Fibroblast of lung (primary cell): ENCODE data around the gene MTOR. TPM values are rescaled to one million over a fixed set of nuclear protein-coding genes. Genes with fewer than 3 reads are reported as not detected.

Experiments
- DNase-seq, 2 donors: peaks; one replicate each; pipeline versions ENCODE4 v3.0.0 to v3.0.0-alpha.2; 2010; ENCODE audit warnings: low read depth in 2 of 2
- H2AFZ ChIP-seq: 2 replicates; pipeline ENCODE4 v1.5.1; 2012; ENCODE audit warnings: low read length, control low read depth, inconsistent platforms
- H3K27ac ChIP-seq: 2 replicates; pipeline ENCODE4 v1.5.1; 2011; ENCODE audit warnings: low read length, control low read depth; ENCODE audit not compliant: insufficient read depth
- H3K27me3 ChIP-seq: 2 replicates; pipeline ENCODE4 v1.5.1; 2011; ENCODE audit warnings: mild to moderate bottlenecking, low read length; ENCODE audit not compliant: control insufficient read depth, insufficient read depth
- H3K36me3 ChIP-seq: 2 replicates; pipeline ENCODE4 v1.5.1; 2011; ENCODE audit warnings: low read length; ENCODE audit not compliant: control insufficient read depth, insufficient read depth
- H3K4me1 ChIP-seq: 2 replicates; pipeline ENCODE4 v1.5.1; 2011; ENCODE audit warnings: low read length; ENCODE audit not compliant: control insufficient read depth, insufficient read depth; ENCODE audit errors: extremely low read depth
- H3K4me2 ChIP-seq: 2 replicates; pipeline ENCODE4 v1.5.1; 2011; ENCODE audit warnings: low read length, control low read depth; ENCODE audit not compliant: insufficient read depth; ENCODE audit errors: extremely low read depth
- H3K4me3 ChIP-seq, 4 experiments: fragments of 200-600 bp in 1 of 4; sonication (generic) in 1 of 4; replicated peaks in 1 of 4; 2 replicates each; pipeline ENCODE4 v1.5.1; 2011 to 2016; ENCODE audit warnings: low read length in 4 of 4, low read depth in 3 of 4, mild to moderate bottlenecking in 3 of 4, control low read depth in 2 of 4, inconsistent platforms in 1 of 4, mixed read lengths in 1 of 4; ENCODE audit not compliant: insufficient read depth in 1 of 4; ENCODE audit errors: control extremely low read depth in 1 of 4
- H3K79me2 ChIP-seq: 2 replicates; pipeline ENCODE4 v1.5.1; 2012; ENCODE audit warnings: mild to moderate bottlenecking, low read length, inconsistent platforms; ENCODE audit not compliant: control insufficient read depth, insufficient read depth
- H3K9ac ChIP-seq: 2 replicates; pipeline ENCODE4 v1.5.1; 2011; ENCODE audit warnings: mild to moderate bottlenecking, low read length, control low read depth; ENCODE audit not compliant: insufficient read depth
- H3K9me3 ChIP-seq: 2 replicates; pipeline ENCODE4 v1.5.1; 2012; ENCODE audit warnings: low read depth, low read length; ENCODE audit not compliant: control insufficient read depth, insufficient read depth
- H4K20me1 ChIP-seq: 2 replicates; pipeline ENCODE4 v1.5.1; 2011; ENCODE audit warnings: low read length; ENCODE audit not compliant: control insufficient read depth, insufficient read depth; ENCODE audit errors: extremely low read depth
- CTCF ChIP-seq, 2 donors: IDR thresholded peaks in 1 of 2; conservative IDR thresholded peaks in 1 of 2; 1 replicate in 1 of 2; 2 replicates in 1 of 2; pipeline ENCODE4 v1.5.1; 2011 to 2012; ENCODE audit warnings: low read length in 2 of 2, control low read depth in 1 of 2, inconsistent platforms in 1 of 2, low read depth in 1 of 2, mild to moderate bottlenecking in 1 of 2
- EZH2 ChIP-seq: IDR thresholded peaks from 2 replicates; pipeline ENCODE4 v1.5.1; 2012; ENCODE audit warnings: low read length, control low read depth, mild to moderate bottlenecking; ENCODE audit errors: missing control alignments
- polyA plus RNA-seq, 2 donors: library from polyadenylated mRNA; depleted of rRNA in 1 of 2; stranded (reverse) in 1 of 2; unstranded in 1 of 2; fragments of >200 nt; gene quantifications; 2 replicates each; pipeline ENCODE4 v1.2.1, GENCODE V29; 2011 to 2012; ENCODE audit warnings: missing spikeins in 1 of 2
- total RNA-seq: library from RNA; depleted of rRNA; stranded (reverse); fragments of >200 nt; gene quantifications from 2 replicates; pipeline ENCODE4 v1.2.1, GENCODE V29; 2014

MTOR gene
- total and polyA plus RNA-seq, 2 donors (not counting 1 experiment from before 2014, with no cell fraction given): 20.2 to 36.2 TPM

GRCh38 chr1:11124965-11125364 lies 137.4 kb downstream of the MTOR start:
- TF ChIP-seq EZH2: no peak
- no peak for TF ChIP-seq CTCF (conservative IDR thresholded peaks at IDR 0.05 in 1 of 2, IDR thresholded peaks at IDR 0.05 in 1 of 2; ENCODE audit: low read depth in 1 of 2, low read length in 2 of 2)
- no peaks in the 10 kb centered on the region for H3K4me1 ChIP-seq

DNA sequence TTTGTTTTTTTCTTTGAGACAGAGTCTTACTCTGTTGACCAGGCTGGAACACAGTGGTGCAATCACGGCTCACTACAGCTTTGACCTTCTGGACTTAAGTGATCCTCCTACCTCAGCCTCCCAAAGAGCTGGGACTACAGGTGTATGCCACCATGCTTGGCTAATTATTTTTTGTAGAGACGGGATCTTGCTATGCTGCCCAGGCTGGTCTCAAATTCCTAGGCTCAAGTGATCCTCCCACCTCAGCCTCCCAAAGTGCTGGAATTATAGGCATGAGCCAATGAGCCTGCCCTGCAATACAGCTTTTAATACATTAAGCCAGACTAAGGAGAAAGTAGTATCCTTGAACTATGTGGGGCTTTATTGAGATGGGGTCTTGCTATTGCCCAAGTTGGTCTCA lies 146.0 kb downstream of the MTOR start:
- TF ChIP-seq CTCF (conservative IDR thresholded peaks at IDR 0.05 in 1 of 2, IDR thresholded peaks at IDR 0.05 in 1 of 2; ENCODE audit: low read depth in 1 of 2, low read length in 2 of 2): no peak
- H3K4me1 ChIP-seq: no peaks in the 10 kb centered on the region

More at GRCh38 chr1:11124965-11125364, 137.4 kb downstream of the MTOR start:
- Histone ChIP-seq H2AFZ (no peak overlapping the region), H3K9me3 (no peaks in the 10 kb centered on the region), H3K36me3 (peaks cover 14% of the 10 kb centered on the region), H3K9ac (no peak overlapping the region), H3K27ac (no peak overlapping the region), H4K20me1 (no peaks in the 10 kb centered on the region), H3K27me3 (no peaks in the 10 kb centered on the region), H3K79me2 (no peaks in the 10 kb centered on the region), H3K4me2 (no peak overlapping the region), H3K4me3 (no peak overlapping the region)
- DNase-seq: no peak

DNA sequence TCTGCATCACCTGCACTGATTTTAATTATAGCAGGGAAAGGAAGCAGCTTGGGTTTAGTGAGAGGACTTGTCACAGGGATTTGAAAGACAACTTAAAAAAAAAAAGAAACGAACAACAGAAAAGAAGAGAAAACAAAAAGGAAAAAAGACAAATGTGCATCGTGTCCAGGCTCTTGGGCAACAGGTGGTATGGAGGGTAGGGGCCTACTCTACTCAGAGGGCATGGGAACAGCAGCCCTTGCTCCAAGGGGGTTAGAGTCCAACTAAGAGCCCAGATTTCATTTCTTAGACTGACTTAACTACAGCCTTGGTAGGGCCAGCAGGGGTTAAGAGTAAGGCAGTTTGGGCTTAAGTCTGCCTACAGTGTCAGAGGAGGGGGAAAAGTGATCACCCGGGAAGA lies 147.4 kb downstream of the MTOR start:
- TF ChIP-seq CTCF (conservative IDR thresholded peaks at IDR 0.05 in 1 of 2, IDR thresholded peaks at IDR 0.05 in 1 of 2; ENCODE audit: low read depth in 1 of 2, low read length in 2 of 2) (no peak), EZH2 (no peak)
- Histone ChIP-seq H2AFZ (no peak overlapping the region), H3K4me3 (no peak overlapping the region), H4K20me1 (no peaks in the 10 kb centered on the region), H3K9me3 (no peaks in the 10 kb centered on the region), H3K4me1 (no peaks in the 10 kb centered on the region), H3K9ac (no peak overlapping the region), H3K4me2 (no peak overlapping the region), H3K27ac (no peak overlapping the region), H3K36me3 (peaks cover 12% of the 10 kb centered on the region), H3K79me2 (no peaks in the 10 kb centered on the region), H3K27me3 (no peaks in the 10 kb centered on the region)
- DNase-seq: no peak

More for the DNA sequence above, 146.0 kb downstream of the MTOR start:
- Histone ChIP-seq H3K27ac (no peak overlapping the region), H3K4me3 (no peak overlapping the region), H3K79me2 (no peaks in the 10 kb centered on the region), H3K9me3 (no peaks in the 10 kb centered on the region), H4K20me1 (no peaks in the 10 kb centered on the region), H2AFZ (no peak overlapping the region), H3K27me3 (no peaks in the 10 kb centered on the region), H3K4me2 (no peak overlapping the region), H3K36me3 (peaks cover 8% of the 10 kb centered on the region), H3K9ac (no peak overlapping the region)
- no peak for DNase-seq
